ENCODE data around the gene NR6A1.

Gene NR6A1

GRCh38 chr9:124606027-124606426 is 165.1 kb downstream of the NR6A1 start:
- no peak overlapping the region for H3K4me3 ChIP-seq (ENCODE audit: low read depth, low read length)
- TF ChIP-seq CTCF (IDR thresholded peaks at IDR 0.05; ENCODE audit: control insufficient read depth, extremely low read depth, insufficient read depth) = no peak

GRCh38 chr9:124605258-124605657 is 165.9 kb downstream of the NR6A1 start:
- no peak for DNase-seq (ENCODE audit: low read depth)
- TF ChIP-seq CTCF (IDR thresholded peaks at IDR 0.05; ENCODE audit: control insufficient read depth, extremely low read depth, insufficient read depth) = no peak
- H3K4me3 ChIP-seq (ENCODE audit: low read depth, low read length) = no peak overlapping the region

More at GRCh38 chr9:124606027-124606426, 165.1 kb downstream of the NR6A1 start:
- DNase-seq (ENCODE audit: low read depth) = no peak

- no peak overlapping the region for H3K4me3 ChIP-seq (ENCODE audit: low read depth, low read length)
- no peak for TF ChIP-seq CTCF (IDR thresholded peaks at IDR 0.05; ENCODE audit: control insufficient read depth, extremely low read depth, insufficient read depth)
- DNase-seq (ENCODE audit: low read depth) = no peak
Observed at GRCh38 chr9:124602632-124603031, 168.5 kb downstream of the NR6A1 start.

GRCh38 chr9:124602204-124602603 is 168.9 kb downstream of the NR6A1 start:
- peak; percentile 89 for DNase-seq (ENCODE audit: low read depth)
- TF ChIP-seq CTCF (IDR thresholded peaks at IDR 0.05; ENCODE audit: control insufficient read depth, extremely low read depth, insufficient read depth) = no peak
- H3K4me3 ChIP-seq (ENCODE audit: low read depth, low read length) = no peak overlapping the region

GRCh38 chr9:124600407-124600806 is 170.7 kb downstream of the NR6A1 start:
- no peak overlapping the region for H3K4me3 ChIP-seq (ENCODE audit: low read depth, low read length)
- no peak for DNase-seq (ENCODE audit: low read depth)
- no peak for TF ChIP-seq CTCF (IDR thresholded peaks at IDR 0.05; ENCODE audit: control insufficient read depth, extremely low read depth, insufficient read depth)

GRCh38 chr9:124599121-124599795 is 171.9 kb downstream of the NR6A1 start:
- DNase-seq (ENCODE audit: low read depth) = no peak
- TF ChIP-seq CTCF (IDR thresholded peaks at IDR 0.05; ENCODE audit: control insufficient read depth, extremely low read depth, insufficient read depth) = no peak
- no peak overlapping the region for H3K4me3 ChIP-seq (ENCODE audit: low read depth, low read length)

- no peak for TF ChIP-seq CTCF (IDR thresholded peaks at IDR 0.05; ENCODE audit: control insufficient read depth, extremely low read depth, insufficient read depth)
- no peak overlapping the region for H3K4me3 ChIP-seq (ENCODE audit: low read depth, low read length)
- DNase-seq (ENCODE audit: low read depth) = no peak
Observed at GRCh38 chr9:124598048-124598447, 173.1 kb downstream of the NR6A1 start.

All from LNCaP clone FGC (cell line).